ENCODE results near the gene OSBPL8.
"Not testable (repeated sequence)": the region's sequence is repeated elsewhere in the genome, so short reads cannot be mapped to it uniquely, and the experiment has no call there.

OSBPL8 gene

GRCh38 chr12:76520348-76520747 is 39.2 kb downstream of the OSBPL8 start:
- no peak for DNase-seq

- no peak for DNase-seq
Measured at GRCh38 chr12:76519538-76519937, 40.0 kb downstream of the OSBPL8 start.

GRCh38 chr12:76518699-76519098 is 40.9 kb downstream of the OSBPL8 start:
- no peak for DNase-seq

GRCh38 chr12:76515271-76515670 is 44.3 kb downstream of the OSBPL8 start:
- DNase-seq: no peak

GRCh38 chr12:76511116-76511716 is 48.4 kb downstream of the OSBPL8 start:
- DNase-seq: not testable (repeated sequence)

GRCh38 chr12:76508128-76508980 is 51.2 kb downstream of the OSBPL8 start:
- DNase-seq: no peak

- DNase-seq: no peak
Measured at GRCh38 chr12:76506149-76506548, 53.4 kb downstream of the OSBPL8 start.

GRCh38 chr12:76505050-76505449 is 54.5 kb downstream of the OSBPL8 start:
- no peak for DNase-seq

- no peak for DNase-seq
Measured at GRCh38 chr12:76504606-76505005, 55.0 kb downstream of the OSBPL8 start.

GRCh38 chr12:76503957-76504356 is 55.6 kb downstream of the OSBPL8 start:
- DNase-seq: no peak

- no peak for DNase-seq
Measured at GRCh38 chr12:76501390-76501789, 58.2 kb downstream of the OSBPL8 start.

GRCh38 chr12:76499136-76499535 is 60.4 kb downstream of the OSBPL8 start:
- DNase-seq: not testable (repeated sequence)

- DNase-seq: no peak
Measured at GRCh38 chr12:76495556-76495955, 64.0 kb downstream of the OSBPL8 start.

GRCh38 chr12:76491292-76491691 is 68.3 kb downstream of the OSBPL8 start:
- no peak for DNase-seq

- DNase-seq: no peak
Measured at GRCh38 chr12:76490763-76491162, 68.8 kb downstream of the OSBPL8 start.

- DNase-seq: no peak
Measured at GRCh38 chr12:76489737-76490136, 69.8 kb downstream of the OSBPL8 start.

GRCh38 chr12:76486011-76486410 is 73.6 kb downstream of the OSBPL8 start:
- DNase-seq: no peak

GRCh38 chr12:76480796-76481195 is 78.8 kb downstream of the OSBPL8 start:
- no peak for DNase-seq

GRCh38 chr12:76478045-76478444 is 81.5 kb downstream of the OSBPL8 start:
- DNase-seq: no peak

GRCh38 chr12:76472862-76473261 is 86.7 kb downstream of the OSBPL8 start:
- not testable (repeated sequence) for DNase-seq

GRCh38 chr12:76471579-76471978 is 88.0 kb downstream of the OSBPL8 start:
- DNase-seq: no peak

- no peak for DNase-seq
Measured at GRCh38 chr12:76470028-76470939, 89.3 kb downstream of the OSBPL8 start.

GRCh38 chr12:76464631-76465166 is 94.9 kb downstream of the OSBPL8 start:
- DNase-seq: no peak
